HUDEP-2 (cell line): Measurements from ENCODE around the gene ANKRD34C.

ENCODE experiments used
- DNase-seq, 76 experiments: peaks; one replicate each; lab custom pipeline; 2025; ENCODE audit not compliant: unreplicated experiment in 76 of 76; lab: John Stamatoyannopoulos, UW

ANKRD34C gene

GRCh38 chr15:79282371-79283251 is at the start of gene ANKRD34C:
ANKRD34C (plus strand) TSS chr15:79282722; CDS start chr15:79293285, 10,563 bp downstream.
- no peak for DNase-seq

- DNase-seq, result no peak
These were observed 49.3 kb upstream of the ANKRD34C start for GRCh38 chr15:79233236-79233635.

- DNase-seq, result no peak
These were observed 42.5 kb upstream of the ANKRD34C start for GRCh38 chr15:79240036-79240435.

GRCh38 chr15:79243723-79244122 is 38.8 kb upstream of the ANKRD34C start:
- no peak for DNase-seq

- no peak for DNase-seq
These were observed 37.6 kb upstream of the ANKRD34C start for GRCh38 chr15:79244876-79245275.

DNA sequence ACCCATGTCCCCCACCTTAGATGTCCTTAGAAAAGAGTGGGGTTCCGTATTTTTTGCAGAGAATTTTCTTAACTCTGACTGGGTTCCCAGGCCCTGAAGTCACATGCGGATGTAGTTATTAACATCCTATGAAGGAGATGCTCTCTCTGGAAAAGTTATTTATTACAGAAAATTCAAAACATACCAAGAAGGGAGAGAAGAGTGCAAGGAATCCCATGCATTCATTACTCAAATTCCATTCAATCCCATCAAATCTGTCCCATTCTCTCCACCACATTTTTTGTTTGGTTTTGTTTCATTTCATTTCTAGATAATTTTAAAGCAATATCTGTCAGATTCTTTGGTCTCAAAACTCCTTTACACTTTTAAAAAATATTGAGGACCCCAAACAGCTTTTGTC is 34.3 kb upstream of the ANKRD34C start:
- DNase-seq, result no peak

- no peak for DNase-seq
These were observed 25.1 kb upstream of the ANKRD34C start for GRCh38 chr15:79257454-79257853.

DNA sequence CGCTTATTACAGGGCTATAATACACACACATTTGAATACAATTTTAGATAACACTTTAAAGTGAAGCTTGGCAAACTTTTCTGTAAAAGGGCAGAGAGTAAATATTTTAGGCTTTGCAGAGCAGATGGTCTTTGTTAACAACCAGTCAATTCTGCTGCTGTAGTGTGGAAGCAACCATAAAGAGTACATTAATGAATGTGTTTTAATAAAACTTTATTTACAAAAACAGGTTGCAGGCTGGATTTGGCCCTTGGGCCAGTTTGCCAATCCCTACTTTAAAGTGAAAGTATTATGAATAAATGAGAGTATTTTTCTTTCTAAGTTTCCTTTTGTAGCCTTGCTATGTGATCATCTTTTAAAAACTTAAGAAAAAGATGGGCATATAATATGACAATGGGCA is 20.7 kb upstream of the ANKRD34C start:
- no peak for DNase-seq

DNA sequence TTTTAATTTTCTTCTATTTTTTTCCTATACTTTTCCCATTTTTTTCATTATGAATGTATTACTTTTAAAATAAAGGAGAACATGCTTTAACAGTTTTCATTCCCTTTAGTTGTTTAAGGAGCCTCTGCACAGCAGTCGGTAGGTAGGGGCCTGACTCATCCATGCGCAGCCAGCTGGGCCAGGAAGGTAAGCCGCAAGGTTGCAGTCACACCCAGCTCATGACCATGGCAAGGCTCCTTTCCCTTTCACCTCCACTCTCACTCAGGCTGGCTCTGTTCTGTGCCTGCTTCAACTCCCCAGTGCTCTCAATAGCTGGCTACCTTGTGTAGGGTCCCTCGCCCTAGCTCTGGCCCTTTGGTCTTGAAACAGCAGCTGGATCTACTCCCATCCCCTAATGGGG is 17.4 kb upstream of the ANKRD34C start:
- DNase-seq, result no peak

DNA sequence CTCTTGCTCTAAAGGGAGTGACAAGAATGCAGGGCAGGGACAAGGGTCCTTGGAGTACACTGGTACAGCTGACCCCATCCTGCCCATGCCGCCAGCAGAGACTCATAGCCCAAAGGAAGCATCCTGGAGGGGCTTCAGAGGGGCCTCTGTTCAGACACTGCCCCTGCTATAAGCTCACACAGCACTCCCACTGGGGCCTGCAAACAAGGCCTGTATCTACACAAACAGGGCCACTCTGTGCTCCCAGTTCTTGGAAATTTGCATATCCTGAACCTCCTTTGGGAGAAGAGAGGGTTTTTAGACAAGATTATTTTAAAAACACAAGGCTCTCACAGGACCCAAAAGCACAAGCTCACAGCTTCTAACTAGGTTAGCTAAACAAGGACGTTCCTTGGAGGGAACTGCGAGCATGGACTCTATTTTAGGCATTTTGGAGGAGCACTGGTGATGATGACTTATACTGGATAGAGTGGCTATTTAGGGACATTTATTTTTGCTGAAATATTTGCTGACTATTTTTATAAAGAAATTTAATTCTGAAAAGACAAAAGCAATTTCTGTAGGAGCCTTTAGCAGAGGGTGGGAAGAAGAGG is 16.4 kb upstream of the ANKRD34C start:
- DNase-seq, result no peak

- DNase-seq, result peak in 17 of 76 experiments; percentile 0 to 29 (median 8)
These were observed 928 bp downstream of the ANKRD34C start for GRCh38 chr15:79283252-79284048.

DNA sequence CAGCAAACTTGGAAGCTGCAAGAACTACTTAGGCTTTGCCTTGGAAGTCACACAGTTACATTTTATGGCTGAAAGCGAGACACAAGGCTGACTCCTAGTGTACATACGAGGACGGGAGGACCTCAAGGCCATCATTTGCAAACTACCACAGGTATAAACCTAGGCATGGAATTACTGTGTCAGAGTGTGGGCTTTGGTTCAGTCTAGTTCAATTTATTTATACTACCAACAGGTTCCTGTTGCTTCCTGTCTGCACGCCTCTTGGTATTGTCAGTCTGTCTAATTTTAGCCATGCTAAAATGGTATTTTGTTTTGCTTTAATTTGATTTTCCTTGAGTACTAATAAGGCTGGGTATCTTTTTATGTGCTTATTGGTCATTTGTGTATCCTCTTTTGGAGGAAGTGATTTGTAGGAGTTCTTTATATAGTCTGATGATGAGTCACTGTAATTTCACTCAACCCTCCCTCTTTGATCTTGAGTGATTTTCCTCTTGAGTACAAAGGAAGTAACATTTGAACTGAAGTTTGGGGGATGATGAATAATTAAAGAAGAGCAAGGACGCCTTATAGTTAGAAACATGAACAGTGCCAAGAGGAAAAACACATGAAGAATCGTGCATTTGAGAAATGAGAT is 8.2 kb downstream of the ANKRD34C start:
- no peak for DNase-seq

DNA sequence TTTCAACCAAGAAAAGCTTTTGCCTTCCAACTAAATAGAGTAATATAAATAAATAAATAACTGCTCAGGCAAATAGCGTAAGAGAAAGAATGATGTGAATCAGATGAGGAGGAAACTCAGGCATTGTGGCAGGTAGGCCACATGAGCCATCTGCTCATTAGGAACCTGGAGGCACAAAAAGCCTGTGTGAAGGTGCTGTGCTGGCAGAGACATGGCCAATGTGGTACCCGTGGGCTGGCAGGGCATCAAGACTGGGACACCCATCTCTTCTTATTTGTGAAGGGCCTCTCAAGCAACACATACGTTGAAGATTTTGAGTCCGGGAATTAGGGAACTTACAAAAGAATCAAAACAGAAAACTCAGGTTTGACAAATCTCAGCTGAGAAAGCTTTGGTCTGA is 9.5 kb downstream of the ANKRD34C start:
- no peak for DNase-seq

GRCh38 chr15:79294075-79294474 is 11.6 kb downstream of the ANKRD34C start:
- no peak for DNase-seq

DNA sequence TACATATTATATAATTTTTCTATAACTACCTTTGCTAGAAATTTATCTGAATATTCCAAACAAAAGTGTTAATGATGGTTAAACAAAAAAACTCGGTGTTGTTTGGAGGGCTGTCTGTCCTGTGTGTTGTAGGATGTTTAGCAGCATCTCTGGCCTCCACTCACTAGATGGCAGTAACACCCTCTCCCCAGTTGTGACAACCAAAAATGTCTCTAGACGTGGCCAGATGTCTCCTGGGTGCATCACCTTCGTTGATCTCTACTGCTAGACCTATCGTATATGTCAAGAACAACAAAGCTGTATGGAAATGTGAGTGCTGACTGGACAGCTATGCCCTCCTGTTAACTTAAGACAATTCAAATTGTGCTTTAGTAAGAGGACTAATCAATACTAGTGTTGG is 14.1 kb downstream of the ANKRD34C start:
- DNase-seq, result peak in 3 of 76 experiments; percentile 0 to 12 (median 2)

DNA sequence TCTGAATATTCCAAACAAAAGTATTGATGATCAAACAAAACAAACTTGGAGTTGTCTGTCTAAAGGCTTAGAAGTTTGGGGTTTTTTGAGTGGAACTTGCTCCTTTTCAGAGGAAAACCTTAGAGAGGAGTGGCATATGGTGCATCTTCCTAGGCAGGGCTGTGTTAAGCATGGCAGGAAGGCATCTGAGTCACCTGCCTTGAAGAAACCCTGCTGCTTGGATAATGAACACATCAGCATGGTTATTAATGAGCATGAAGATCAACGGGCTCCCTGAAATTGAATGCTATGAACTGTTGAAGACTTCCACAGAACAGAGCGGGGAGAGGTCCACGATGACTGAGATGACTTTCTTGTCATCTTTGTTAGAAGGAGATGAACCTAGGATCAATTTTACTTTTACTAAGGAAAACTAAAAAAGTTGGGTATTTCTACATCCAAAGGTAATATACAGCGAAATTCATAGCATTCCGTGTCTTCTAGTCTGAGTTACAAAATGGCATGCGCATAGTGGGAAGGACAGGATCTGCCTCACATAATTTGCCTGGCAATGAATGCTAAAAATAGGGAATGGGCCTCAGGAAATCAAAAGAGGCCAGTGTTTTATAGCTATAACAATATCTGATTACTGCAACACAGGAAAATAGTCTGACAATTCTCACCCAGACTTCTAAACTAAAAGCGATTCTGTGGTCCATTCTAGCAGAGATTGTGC is 16.8 kb downstream of the ANKRD34C start:
- DNase-seq, result no peak

DNA sequence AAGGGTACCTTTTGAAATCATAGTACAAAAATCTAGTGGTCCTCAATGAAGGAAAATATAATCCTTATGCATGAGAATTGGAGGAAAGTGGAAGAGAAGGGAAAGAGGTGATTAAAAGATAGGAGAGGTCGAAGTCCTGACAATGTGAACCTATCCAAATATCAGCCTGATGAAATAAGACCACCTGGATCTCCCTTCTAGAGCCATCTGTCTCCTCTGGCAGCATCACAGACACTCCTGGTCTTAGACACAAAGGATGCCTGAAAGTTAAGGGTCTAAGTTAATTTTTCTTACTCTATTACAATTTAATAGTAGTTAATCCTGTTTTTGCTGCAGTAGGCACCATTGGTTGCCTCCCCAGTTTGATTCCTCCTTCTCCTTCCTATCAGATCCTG is 17.3 kb downstream of the ANKRD34C start:
- DNase-seq, result no peak

DNA sequence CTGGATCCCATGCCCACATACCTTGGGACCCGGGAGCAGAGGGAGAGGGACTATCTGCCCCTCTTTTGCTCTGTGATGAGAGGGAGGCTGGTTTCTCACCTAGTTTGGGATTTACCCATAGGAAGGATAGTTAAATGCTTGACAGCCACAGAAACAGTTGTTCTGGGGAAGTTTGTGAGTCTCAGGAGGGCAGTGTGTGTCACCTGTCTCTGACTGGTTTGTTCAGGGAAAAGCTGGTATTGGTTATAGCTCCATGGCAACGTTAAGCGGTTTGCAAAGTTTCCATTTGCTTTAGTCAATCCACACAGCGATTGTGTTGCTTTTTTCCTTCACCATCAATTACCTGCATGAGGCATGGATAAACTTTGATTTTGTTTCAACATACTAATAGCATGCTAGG is 24.7 kb downstream of the ANKRD34C start:
- DNase-seq, result no peak

- no peak for DNase-seq
These were observed 26.4 kb downstream of the ANKRD34C start for GRCh38 chr15:79308874-79309273.

GRCh38 chr15:79310612-79310984 is 28.1 kb downstream of the ANKRD34C start:
- peak in 9 of 76 experiments; percentile 15 to 48 (median 35) for DNase-seq
